HL-60/S4 treated with retinoic acid at 250 ng/mL for 4 days and 3 days (cell line): Measurements from ENCODE around the gene ZGLP1.

Source experiments
- in situ Hi-C: fragments of 300-500 bp; cut with MboI; formaldehyde crosslinking; loops from 2 replicates; pipeline ENCODE4 v1.7.0; 2022; ENCODE audit warnings: low sequenced_read_pairs

ZGLP1 gene

GRCh38 chr19:10328558-10329429 lies 19.2 kb upstream of the ZGLP1 start:
- in situ Hi-C loops, result no loop called here

- in situ Hi-C loops, result no loop called here
Observed at GRCh38 chr19:10327793-10328192, 18.2 kb upstream of the ZGLP1 start.

DNA sequence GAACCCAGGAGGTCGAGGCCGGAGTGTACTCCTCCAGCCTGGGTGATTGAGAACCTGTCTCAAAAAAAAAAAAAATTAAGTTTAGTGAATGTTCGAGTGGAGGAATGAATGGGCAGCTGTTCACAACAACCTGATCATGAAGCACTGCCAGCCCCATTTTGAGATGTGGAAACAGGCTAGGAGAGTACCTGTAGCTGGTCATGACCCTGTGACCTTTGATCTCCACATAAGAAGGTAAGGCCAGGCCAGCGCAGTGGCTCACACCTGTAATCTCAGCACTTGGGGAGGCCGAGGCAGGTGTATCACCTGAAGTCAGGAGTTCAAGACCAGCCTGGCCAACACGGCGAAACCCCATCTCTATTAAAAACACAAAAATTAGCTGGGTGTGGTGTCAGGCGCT lies 16.1 kb upstream of the ZGLP1 start:
- in situ Hi-C loops, result no loop called here

- in situ Hi-C loops, result no loop called here
Observed at GRCh38 chr19:10321874-10322835, 12.5 kb upstream of the ZGLP1 start.

- in situ Hi-C loops, result no loop called here
Observed at GRCh38 chr19:10321417-10321797, 11.8 kb upstream of the ZGLP1 start.

DNA sequence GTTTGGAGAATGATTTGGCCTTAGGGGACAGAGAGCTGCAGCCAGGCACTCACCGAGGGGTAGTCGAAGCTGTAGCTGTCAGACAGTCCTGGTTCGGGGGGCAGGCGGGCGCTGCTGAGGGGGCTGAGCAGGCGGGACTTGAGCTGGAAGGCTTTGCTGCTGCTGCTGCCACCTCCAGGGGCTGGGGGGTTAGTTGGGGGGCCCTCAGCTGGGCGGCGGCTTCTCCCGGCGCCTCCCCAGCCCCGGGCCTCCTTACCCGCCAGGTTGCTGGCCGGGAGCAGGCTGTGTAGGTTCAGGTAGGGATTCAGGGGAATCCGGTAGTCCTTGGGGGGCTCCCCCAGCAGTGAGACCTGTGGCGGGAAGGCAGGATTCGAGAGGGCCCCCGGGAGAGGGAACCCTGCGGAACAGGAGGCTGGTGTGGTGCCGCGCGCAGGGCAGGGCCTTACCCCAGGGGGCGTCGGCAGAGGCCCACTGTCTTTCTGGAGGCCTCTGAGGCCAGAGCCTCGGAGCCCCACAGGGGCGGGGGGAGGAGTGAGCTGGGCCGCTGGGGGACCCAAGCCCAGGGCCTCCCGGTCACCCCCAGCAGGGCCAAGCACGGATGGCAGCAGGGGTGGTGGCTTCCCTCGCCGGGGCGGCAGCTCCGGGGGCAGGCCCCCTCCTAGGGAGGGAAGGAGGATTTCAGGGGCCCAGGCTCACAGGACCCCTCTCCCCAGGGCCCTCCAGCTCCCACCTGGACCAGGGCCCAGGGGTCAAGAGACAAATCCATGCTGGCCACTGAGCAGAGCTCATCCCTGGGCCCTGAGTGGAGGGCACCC lies 11.2 kb upstream of the ZGLP1 start:
- in situ Hi-C loops, result no loop called here

GRCh38 chr19:10318807-10319682 lies 9.4 kb upstream of the ZGLP1 start:
- in situ Hi-C loops, result no loop called here

- in situ Hi-C loops, result no loop called here
Observed at GRCh38 chr19:10317857-10318462, 8.3 kb upstream of the ZGLP1 start.

GRCh38 chr19:10317045-10317856 lies 7.6 kb upstream of the ZGLP1 start:
- in situ Hi-C loops, result no loop called here

DNA sequence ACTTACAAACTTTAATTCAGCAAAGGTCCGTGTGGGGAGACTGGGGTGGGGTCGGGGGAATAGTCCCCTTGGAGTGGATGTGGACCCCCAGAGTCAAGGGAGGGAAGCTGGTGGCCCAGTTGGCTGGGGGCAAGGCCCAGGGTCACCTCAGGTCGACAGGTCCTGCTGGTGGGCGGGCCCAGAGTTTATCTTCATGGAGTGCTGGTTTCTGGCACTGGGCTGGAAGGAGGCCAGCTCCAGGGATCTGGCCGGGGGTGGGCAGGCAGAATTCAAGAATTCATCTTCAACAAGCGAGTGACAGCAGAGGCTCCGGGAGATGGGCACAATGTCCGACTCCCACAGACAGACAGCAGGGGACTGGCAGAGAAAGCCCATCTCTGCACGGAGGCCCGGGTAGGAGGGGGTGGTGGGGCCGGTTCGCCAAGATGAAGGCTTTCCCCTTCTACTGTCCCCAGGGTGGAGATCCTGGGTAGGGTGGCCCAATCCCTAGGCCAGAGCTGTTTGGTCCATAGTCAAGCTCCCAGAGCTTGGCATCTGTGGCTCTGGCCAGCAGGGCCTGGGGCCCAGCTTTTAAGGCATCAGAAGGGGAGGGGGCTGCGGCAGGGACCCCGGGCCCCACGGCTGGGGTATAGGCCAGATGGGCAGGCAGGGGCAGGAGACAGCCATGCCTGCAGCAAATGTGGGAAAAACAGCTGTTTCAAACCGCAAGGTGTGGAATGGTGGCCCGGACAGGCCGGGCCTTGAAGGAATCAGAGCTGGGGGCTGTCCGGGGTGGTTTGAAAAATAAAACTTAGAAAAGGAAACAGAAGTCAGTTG lies 6.8 kb upstream of the ZGLP1 start:
- in situ Hi-C loops, result no loop called here

DNA sequence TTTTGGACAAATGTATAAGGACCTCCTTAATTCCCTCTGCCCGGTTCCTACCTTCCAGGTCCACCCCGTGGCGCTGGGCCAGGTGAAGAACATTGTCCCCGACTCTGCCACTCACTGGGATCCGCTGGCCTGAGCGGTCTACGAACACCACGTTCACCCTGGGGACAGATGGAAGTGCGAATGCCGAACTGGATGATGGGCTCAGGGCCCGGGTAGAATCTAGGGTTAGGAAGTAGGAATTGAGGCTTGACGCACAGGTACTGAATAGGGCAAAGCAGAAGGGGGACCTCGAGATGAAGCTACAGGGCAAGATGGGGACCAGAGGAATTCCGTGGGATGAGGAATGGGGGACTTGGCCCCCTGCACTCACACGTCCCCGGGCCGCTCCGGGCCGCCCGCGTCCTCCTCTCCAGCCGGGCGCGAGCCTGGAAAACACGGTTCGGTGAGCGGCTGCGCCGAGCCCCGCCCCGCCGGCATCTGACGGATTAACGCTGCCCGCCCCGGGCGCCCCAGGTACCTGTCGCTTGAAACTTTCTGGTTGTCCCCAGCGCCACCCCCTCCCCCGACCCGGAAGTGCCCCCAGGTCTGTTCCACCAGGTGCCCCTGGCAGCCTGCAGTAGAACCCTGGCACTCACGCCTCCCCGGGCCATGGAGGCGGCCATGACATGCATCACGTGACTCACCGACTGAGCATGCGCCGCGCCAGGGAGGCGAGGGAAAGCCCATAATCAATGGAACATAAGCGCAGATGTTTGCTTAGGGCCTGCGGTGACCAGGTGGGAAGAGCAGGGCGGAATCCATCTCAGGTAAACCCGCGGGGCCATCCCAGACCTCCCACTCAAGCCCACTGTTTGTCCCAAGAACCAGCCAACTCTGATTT lies 6.0 kb upstream of the ZGLP1 start, which contains the start of gene FDX2:
Gene FDX2 (minus strand): TSS at position 681 of the 880 bp plus-strand sequence. CDS start 19 bp downstream, at position 662.
- in situ Hi-C loops, result no loop called here

- in situ Hi-C loops, result no loop called here
Observed at GRCh38 chr19:10306327-10306726, 3.3 kb downstream of the ZGLP1 start.

- in situ Hi-C loops, result no loop called here
Observed at GRCh38 chr19:10305139-10305806, 4.3 kb downstream of the ZGLP1 start.

GRCh38 chr19:10299545-10300458 lies 9.8 kb downstream of the ZGLP1 start:
- in situ Hi-C loops, result no loop called here
